Caco-2 (cell line): Measurements from ENCODE around the gene CREB5. TPM values are rescaled to one million over a fixed set of nuclear protein-coding genes. Genes with fewer than 3 reads are reported as not detected.
"Not testable (repeated sequence)": the region's sequence is repeated elsewhere in the genome, so short reads cannot be mapped to it uniquely, and the experiment has no call there.

Experiments
- BruUV-seq: library from RNA; stranded (reverse); fragments of 400-500 nt; replicated peaks from 2 replicates; lab custom pipeline; 2021; lab: Mats Ljungman, UMichigan
- CTCF ChIA-PET: fragments of 300-600 bp; sonication (Branson Sonifier 250); formaldehyde crosslinking; loops from one replicate; lab custom pipeline; 2022; ENCODE audit warnings: antibody characterized with exemption; lab: Charles Lee
- POLR2A ChIA-PET: fragments of 300-600 bp; sonication (Branson Sonifier 250); formaldehyde crosslinking; loops from one replicate; lab custom pipeline; 2022; ENCODE audit warnings: antibody characterized with exemption; lab: Charles Lee
- DNase-seq, 2 experiments: peaks; one replicate each; pipeline versions ENCODE4 v3.0.0 to v3.0.0-alpha.2; 2020 to 2022
- H3K27me3 ChIP-seq: replicated peaks from 2 replicates; pipeline ENCODE4 v1.6.0; 2011; ENCODE audit warnings: low read length; ENCODE audit not compliant: control insufficient read depth, insufficient read depth
- H3K36me3 ChIP-seq: 2 replicates; pipeline ENCODE4 v1.5.1; 2011; ENCODE audit warnings: low read length; ENCODE audit not compliant: control insufficient read depth, insufficient read depth
- H3K4me1 ChIP-seq: fragments of 250-450 bp; sonication (Bioruptor Pico); 2 replicates; pipeline ENCODE4 v1.5.1; 2020; ENCODE audit warnings: mild to moderate bottlenecking
- H3K4me3 ChIP-seq: 2 replicates; pipeline ENCODE4 v1.5.1; 2011; ENCODE audit warnings: low read depth, mild to moderate bottlenecking, control low read depth, low read length
- H3K9me3 ChIP-seq: fragments of 250-450 bp; sonication (Bioruptor Pico); 2 replicates; pipeline ENCODE4 v1.5.1; 2020; ENCODE audit warnings: mild to moderate bottlenecking, moderate library complexity
- H3K27ac Mint-ChIP-seq: one replicate; pipeline ENCODE4 v1.8.0; 2022; ENCODE audit warnings: mixed read lengths; ENCODE audit not compliant: unreplicated experiment
- H3K27me3 Mint-ChIP-seq: one replicate; pipeline ENCODE4 v1.8.0; 2022; ENCODE audit warnings: mixed read lengths; ENCODE audit not compliant: insufficient read depth, unreplicated experiment
- H3K36me3 Mint-ChIP-seq: one replicate; pipeline ENCODE4 v1.8.0; 2022; ENCODE audit warnings: mild to moderate bottlenecking, mixed read lengths; ENCODE audit not compliant: insufficient read depth, unreplicated experiment
- H3K4me1 Mint-ChIP-seq: one replicate; pipeline ENCODE4 v1.8.0; 2022; ENCODE audit warnings: low read depth, mixed read lengths; ENCODE audit not compliant: unreplicated experiment
- H3K4me3 Mint-ChIP-seq: one replicate; pipeline ENCODE4 v1.8.0; 2022; ENCODE audit warnings: mild to moderate bottlenecking, moderate library complexity, mixed read lengths; ENCODE audit not compliant: unreplicated experiment
- H3K9me3 Mint-ChIP-seq: one replicate; pipeline ENCODE4 v1.8.0; 2022; ENCODE audit warnings: mixed read lengths; ENCODE audit not compliant: unreplicated experiment
- intact Hi-C: fragments of 100-400 bp; cut with micrococcal nuclease; formaldehyde crosslinking; loops from one replicate; pipeline ENCODE4 v1.10.0; 2022; ENCODE audit not compliant: unreplicated experiment
- total RNA-seq: library from RNA; stranded (reverse); gene quantifications from 2 replicates; pipeline ENCODE4 v1.2.3, GENCODE V29; 2022
- TF ChIP-seq, protein P1 (sequence below), 2 experiments: fragments of 200-600 bp in 1 of 2; IDR thresholded peaks; 1 replicate in 1 of 2; 2 replicates in 1 of 2; pipeline versions ENCODE4 v1.5.1 to v1.8.0; 2011 to 2022; ENCODE audit warnings: antibody characterized with exemption in 1 of 2, control low read depth in 1 of 2, inconsistent platforms in 1 of 2, low read depth in 1 of 2, low read length in 1 of 2, mild to moderate bottlenecking in 1 of 2, moderate library complexity in 1 of 2; ENCODE audit not compliant: insufficient read depth in 1 of 2, severe bottlenecking in 1 of 2, unreplicated experiment in 1 of 2

The CREB5 gene
- total RNA-seq, 1 experiment from 2014 or later, result 9.1 TPM

DNA sequence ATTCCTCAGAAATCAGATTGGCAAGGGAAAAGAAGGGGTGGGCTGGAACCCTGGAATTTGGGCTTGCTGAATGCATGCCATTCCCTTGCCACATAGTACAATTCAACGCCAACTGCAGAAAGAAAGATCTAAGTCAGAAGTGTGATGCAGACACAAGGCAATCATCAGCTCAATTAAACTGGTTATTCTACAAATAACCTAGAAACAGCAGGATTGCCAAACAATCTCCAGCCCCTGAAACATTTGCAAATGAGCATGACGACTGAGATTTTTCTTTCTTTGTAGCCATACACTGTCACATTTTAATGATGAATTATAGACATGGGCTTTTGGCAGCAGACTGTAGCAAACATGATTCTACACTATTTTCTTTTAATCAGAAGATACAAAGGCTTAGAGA lies 16.5 kb upstream of the CREB5 start:
- ChIA-PET POLR2A (no interaction called here), CTCF (no interaction called here)
- no peaks in the 10 kb centered on the region for H3K4me1 Mint-ChIP-seq
- Histone ChIP-seq H3K9me3 (no peaks in the 10 kb centered on the region), H3K27me3 (no peaks in the 10 kb centered on the region), H3K36me3 (no peaks in the 10 kb centered on the region), H3K4me1 (no peaks in the 10 kb centered on the region; the same call in 1 of the 2 replicates), H3K4me3 (no peak overlapping the region)
- H3K27ac Mint-ChIP-seq, result no peak overlapping the region
- peaks cover 5% of the 10 kb centered on the region for H3K27me3 Mint-ChIP-seq
- no peak overlapping the region for H3K4me3 Mint-ChIP-seq
- intact Hi-C loops, result no loop called here
- no peaks in the 10 kb centered on the region for H3K36me3 Mint-ChIP-seq
- no TSS peak for BruUV-seq
- TF ChIP-seq, protein P1, sequence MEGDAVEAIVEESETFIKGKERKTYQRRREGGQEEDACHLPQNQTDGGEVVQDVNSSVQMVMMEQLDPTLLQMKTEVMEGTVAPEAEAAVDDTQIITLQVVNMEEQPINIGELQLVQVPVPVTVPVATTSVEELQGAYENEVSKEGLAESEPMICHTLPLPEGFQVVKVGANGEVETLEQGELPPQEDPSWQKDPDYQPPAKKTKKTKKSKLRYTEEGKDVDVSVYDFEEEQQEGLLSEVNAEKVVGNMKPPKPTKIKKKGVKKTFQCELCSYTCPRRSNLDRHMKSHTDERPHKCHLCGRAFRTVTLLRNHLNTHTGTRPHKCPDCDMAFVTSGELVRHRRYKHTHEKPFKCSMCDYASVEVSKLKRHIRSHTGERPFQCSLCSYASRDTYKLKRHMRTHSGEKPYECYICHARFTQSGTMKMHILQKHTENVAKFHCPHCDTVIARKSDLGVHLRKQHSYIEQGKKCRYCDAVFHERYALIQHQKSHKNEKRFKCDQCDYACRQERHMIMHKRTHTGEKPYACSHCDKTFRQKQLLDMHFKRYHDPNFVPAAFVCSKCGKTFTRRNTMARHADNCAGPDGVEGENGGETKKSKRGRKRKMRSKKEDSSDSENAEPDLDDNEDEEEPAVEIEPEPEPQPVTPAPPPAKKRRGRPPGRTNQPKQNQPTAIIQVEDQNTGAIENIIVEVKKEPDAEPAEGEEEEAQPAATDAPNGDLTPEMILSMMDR (IDR thresholded peaks at IDR 0.05; ENCODE audit: insufficient read depth in 1 of 2, low read depth in 1 of 2, low read length in 1 of 2, severe bottlenecking in 1 of 2, unreplicated experiment in 1 of 2), result no peak
- H3K9me3 Mint-ChIP-seq, result no peaks in the 10 kb centered on the region
- DNase-seq, result no peak

DNA sequence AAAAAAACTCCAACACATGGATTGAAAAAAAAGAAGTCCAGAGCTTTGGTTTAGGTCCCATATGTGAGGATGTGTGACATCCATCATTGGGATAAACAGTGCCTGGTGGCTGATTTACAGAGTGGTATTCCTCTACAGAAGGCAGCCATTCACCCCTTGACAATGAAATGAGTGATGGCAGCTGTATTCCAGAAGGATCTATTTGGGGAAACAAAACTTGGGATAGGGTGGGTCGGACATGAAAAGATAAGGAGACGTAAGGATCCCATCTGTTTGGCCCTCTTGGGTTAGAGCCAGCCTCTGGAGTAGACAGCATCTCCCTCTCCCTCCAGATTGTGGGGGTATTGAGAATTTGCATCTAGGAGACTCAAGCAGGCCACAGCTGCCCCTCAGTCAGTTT lies 15.2 kb upstream of the CREB5 start:
- intact Hi-C loops, result no loop called here
- POLR2A ChIA-PET, result no interaction called here
- no peaks in the 10 kb centered on the region for H3K4me1 Mint-ChIP-seq
- no peaks in the 10 kb centered on the region for H3K36me3 ChIP-seq
- TF ChIP-seq, protein P1 (IDR thresholded peaks at IDR 0.05; ENCODE audit: insufficient read depth in 1 of 2, low read depth in 1 of 2, low read length in 1 of 2, severe bottlenecking in 1 of 2, unreplicated experiment in 1 of 2), result no peak
- H3K9me3 Mint-ChIP-seq, result no peaks in the 10 kb centered on the region
- H3K36me3 Mint-ChIP-seq, result no peaks in the 10 kb centered on the region
- no peaks in the 10 kb centered on the region for H3K9me3 ChIP-seq
- no peak for DNase-seq
- CTCF ChIA-PET, result no interaction called here
- H3K27me3 Mint-ChIP-seq, result no peaks in the 10 kb centered on the region
- no peak overlapping the region for H3K4me3 ChIP-seq
- no TSS peak for BruUV-seq
- no peak overlapping the region for H3K27ac Mint-ChIP-seq
- H3K4me3 Mint-ChIP-seq, result no peak overlapping the region
- H3K27me3 ChIP-seq, result no peaks in the 10 kb centered on the region
- no peaks in the 10 kb centered on the region; the same call in 1 of the 2 replicates for H3K4me1 ChIP-seq

DNA sequence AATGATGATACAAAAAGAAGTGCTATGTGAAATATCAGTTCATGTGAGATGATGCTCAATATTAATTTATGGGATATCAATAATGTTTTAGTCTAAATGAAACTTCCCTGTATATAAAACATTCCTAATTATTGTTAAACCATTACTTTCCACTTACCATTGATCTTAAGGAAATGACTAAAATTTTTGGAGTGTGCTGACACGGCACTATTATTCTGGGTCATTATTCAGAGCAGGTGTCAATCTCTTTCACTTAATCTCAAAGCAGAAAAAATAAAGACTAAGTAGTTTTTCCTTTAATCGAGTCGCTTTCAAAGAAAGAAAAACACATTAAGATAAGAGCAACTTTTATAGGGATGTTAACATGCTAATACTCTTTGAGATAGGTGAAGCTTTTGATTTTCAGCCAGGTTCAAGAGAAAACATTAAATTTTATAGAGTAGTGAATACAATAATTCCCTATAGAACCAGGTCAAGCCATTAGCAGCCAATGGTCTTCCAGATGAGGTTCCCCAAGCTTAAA lies 11.4 kb upstream of the CREB5 start:
- Histone ChIP-seq H3K36me3 (no peaks in the 10 kb centered on the region), H3K27me3 (no peaks in the 10 kb centered on the region), H3K4me1 (no peaks in the 10 kb centered on the region), H3K4me3 (no peak overlapping the region), H3K9me3 (no peaks in the 10 kb centered on the region)
- Mint-ChIP-seq H3K27ac (no peak overlapping the region), H3K36me3 (no peaks in the 10 kb centered on the region), H3K4me3 (no peak overlapping the region), H3K9me3 (no peaks in the 10 kb centered on the region), H3K27me3 (no peaks in the 10 kb centered on the region), H3K4me1 (no peaks in the 10 kb centered on the region)
- no peak for DNase-seq
- intact Hi-C loops, result no loop called here
- ChIA-PET CTCF (no interaction called here), POLR2A (interaction anchor here (0.6 kb wide), 1 partner anchor 178 kb away, joined by 3 read pairs; no protein-coding TSS in a partner anchor)
- TF ChIP-seq, protein P1 (IDR thresholded peaks at IDR 0.05; ENCODE audit: insufficient read depth in 1 of 2, low read depth in 1 of 2, low read length in 1 of 2, severe bottlenecking in 1 of 2, unreplicated experiment in 1 of 2), result no peak
- no TSS peak for BruUV-seq

DNA sequence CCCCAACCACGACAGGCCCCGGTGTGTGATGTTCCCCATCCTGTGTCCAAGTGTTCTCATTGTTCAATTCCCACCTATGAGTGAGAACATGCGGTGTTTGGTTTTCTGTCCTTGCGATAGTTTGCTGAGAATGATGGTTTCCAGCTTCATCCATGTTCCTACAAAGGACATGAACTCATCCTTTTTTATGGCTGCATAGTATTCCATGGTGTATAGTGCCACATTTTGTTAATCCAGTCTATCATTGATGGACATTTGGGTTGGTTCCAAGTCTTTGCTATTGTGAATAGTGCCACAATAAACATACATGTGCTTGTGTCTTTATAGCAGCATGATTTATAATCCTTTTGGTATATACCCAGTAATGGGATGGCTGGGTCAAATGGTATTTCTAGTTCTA lies 10.8 kb upstream of the CREB5 start:
- H3K4me3 Mint-ChIP-seq, H3K9me3 Mint-ChIP-seq, H3K27me3 Mint-ChIP-seq, DNase-seq, H3K27me3 ChIP-seq, POLR2A ChIA-PET, H3K4me1 ChIP-seq, H3K36me3 ChIP-seq, CTCF ChIA-PET, H3K27ac Mint-ChIP-seq, H3K4me1 Mint-ChIP-seq, BruUV-seq, H3K4me3 ChIP-seq, H3K9me3 ChIP-seq, intact Hi-C loops, H3K36me3 Mint-ChIP-seq: not testable (repeated sequence)
